DND-41 (cell line): ENCODE results near the gene TRMU.

ENCODE experiments used
- ATAC-seq: fragments of 200-7000 bp; cut with Tn5 transposase; 3 replicates; pipeline ENCODE4 v1.9.1; 2021; ENCODE audit warnings: low read depth; ENCODE audit not compliant: insufficient read depth
- DNase-seq: peaks from one replicate; pipeline ENCODE4 v3.0.0-alpha.2; 2020
- H2AFZ ChIP-seq: 2 replicates; pipeline ENCODE4 v1.6.0; 2012; ENCODE audit warnings: low read depth, low read length
- H3K27ac ChIP-seq: 2 replicates; pipeline ENCODE4 v1.5.1; 2012; ENCODE audit warnings: low read length, inconsistent platforms
- H3K27me3 ChIP-seq: fragments of 200-600 bp; sonication (generic); 2 replicates; pipeline ENCODE4 v1.6.0; 2012; ENCODE audit warnings: low read length, mild to moderate bottlenecking, inconsistent platforms; ENCODE audit not compliant: insufficient read depth, poor library complexity
- H3K36me3 ChIP-seq: 2 replicates; pipeline ENCODE4 v1.5.1; 2012; ENCODE audit warnings: low read length, inconsistent platforms; ENCODE audit not compliant: insufficient read depth
- H3K4me1 ChIP-seq: 2 replicates; pipeline ENCODE4 v1.5.1; 2012; ENCODE audit warnings: mild to moderate bottlenecking, low read length; ENCODE audit not compliant: insufficient read depth
- H3K4me2 ChIP-seq: 2 replicates; pipeline ENCODE4 v1.6.0; 2012; ENCODE audit warnings: mild to moderate bottlenecking, moderate library complexity, low read length, inconsistent platforms; ENCODE audit not compliant: insufficient read depth
- H3K4me3 ChIP-seq, 2 experiments: fragments of 200-600 bp in 1 of 2; shearing (Covaris generic) in 1 of 2; 2 replicates each; pipeline ENCODE4 v1.5.1; 2012 to 2016; ENCODE audit warnings: inconsistent platforms in 2 of 2, low read length in 2 of 2, mild to moderate bottlenecking in 2 of 2, low read depth in 1 of 2, moderate library complexity in 1 of 2
- H3K79me2 ChIP-seq: 2 replicates; pipeline ENCODE4 v1.6.0; 2012; ENCODE audit warnings: low read length, inconsistent platforms; ENCODE audit not compliant: insufficient read depth
- H3K9ac ChIP-seq: 2 replicates; pipeline ENCODE4 v1.6.0; 2012; ENCODE audit warnings: low read depth, mild to moderate bottlenecking, inconsistent platforms, low read length, moderate library complexity
- H3K9me3 ChIP-seq: 2 replicates; pipeline ENCODE4 v1.5.1; 2012; ENCODE audit warnings: low read length, moderate library complexity, mild to moderate bottlenecking, inconsistent platforms; ENCODE audit not compliant: insufficient read depth, severe bottlenecking
- H4K20me1 ChIP-seq: 2 replicates; pipeline ENCODE4 v1.6.0; 2012; ENCODE audit warnings: low read length; ENCODE audit not compliant: insufficient read depth
- EZH2 ChIP-seq: IDR thresholded peaks from 3 replicates; pipeline ENCODE4 v1.6.1; 2012; ENCODE audit warnings: borderline replicate concordance, low read depth, mild to moderate bottlenecking, moderate library complexity, low read length, inconsistent platforms; ENCODE audit not compliant: severe bottlenecking
- TF ChIP-seq, protein P1 (sequence below): IDR thresholded peaks from 2 replicates; pipeline ENCODE4 v1.5.1; 2012; ENCODE audit warnings: borderline replicate concordance, low read length, moderate library complexity, mild to moderate bottlenecking; ENCODE audit not compliant: poor library complexity, severe bottlenecking; ENCODE audit errors: extremely low read depth

TRMU gene

DNA sequence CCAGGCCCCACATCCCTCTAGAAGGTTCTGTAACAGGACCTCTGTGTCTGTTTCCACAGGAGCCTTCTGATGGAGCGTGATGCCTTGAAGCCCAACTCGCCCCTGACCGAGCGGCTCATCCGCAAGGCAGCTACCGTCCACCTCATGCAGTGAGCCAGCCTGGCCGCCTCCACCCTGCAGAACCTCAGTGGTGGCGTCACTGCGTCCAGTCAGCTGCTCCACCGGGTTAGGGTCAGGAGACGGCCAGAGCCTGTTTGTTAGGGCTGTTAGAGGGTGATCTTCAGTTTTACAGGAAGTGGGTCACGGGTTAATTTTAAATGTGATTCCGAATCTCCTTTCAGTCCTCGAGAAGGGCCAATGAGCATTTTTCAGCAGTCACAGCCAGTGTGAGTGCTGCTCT lies 42.8 kb upstream of the TRMU start:
- Histone ChIP-seq H3K9ac (no peak overlapping the region), H3K4me2 (no peak overlapping the region)

DNA sequence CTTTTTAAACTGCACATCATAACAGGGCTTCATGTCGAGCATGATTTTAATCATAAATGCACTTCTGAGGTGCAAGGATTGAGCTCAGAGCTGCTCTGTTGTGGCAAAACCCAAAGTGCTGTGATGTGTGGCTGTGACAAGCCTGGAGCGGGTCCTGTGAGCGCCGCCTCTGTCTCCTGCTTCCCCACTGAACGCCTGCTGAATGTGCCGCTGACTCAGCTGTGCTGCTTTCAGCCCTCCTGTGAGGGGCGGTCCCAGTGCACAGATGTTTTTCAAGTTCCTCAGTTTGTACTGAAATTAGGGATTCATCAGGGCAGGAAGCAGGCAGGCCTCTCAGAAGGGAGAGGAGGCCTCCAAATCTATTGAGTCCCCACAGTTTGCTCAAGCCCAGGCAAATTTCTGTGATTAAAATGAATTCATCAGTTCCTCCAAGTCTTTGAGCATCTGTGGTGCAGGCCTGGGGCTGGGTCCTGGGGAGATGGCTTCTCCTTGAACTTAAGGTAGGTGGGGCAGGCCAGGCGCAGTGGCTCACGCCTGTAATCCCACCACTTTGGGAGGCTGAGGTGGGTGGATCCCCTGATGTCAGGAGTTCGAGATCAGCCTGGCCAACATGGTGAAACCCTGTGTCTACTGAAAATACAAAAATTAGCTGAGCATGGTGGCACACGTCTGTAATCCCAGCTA lies 41.8 kb upstream of the TRMU start:
- no peak overlapping the region for H2AFZ ChIP-seq
- peaks cover 27% of the 10 kb centered on the region for H3K4me1 ChIP-seq
- H3K27me3 ChIP-seq: no peaks in the 10 kb centered on the region
- H4K20me1 ChIP-seq: peaks cover 4% of the 10 kb centered on the region; the same call in 1 of the 2 replicates
- DNase-seq (peak; percentile 65), ATAC-seq (0 out of 3 replicates have a peak, but pooled peaks have one; percentile 9)
- no peaks in the 10 kb centered on the region for H3K9me3 ChIP-seq
- H3K36me3 ChIP-seq: peaks cover 49% of the 10 kb centered on the region
- H3K27ac ChIP-seq: 0 out of 2 replicates have a peak overlapping the region, but pooled peaks have one; percentile 22
- H3K9ac ChIP-seq: no peak overlapping the region
- H3K4me3 ChIP-seq: no peak overlapping the region
- peaks cover 31% of the 10 kb centered on the region for H3K79me2 ChIP-seq
- TF ChIP-seq, protein P1, sequence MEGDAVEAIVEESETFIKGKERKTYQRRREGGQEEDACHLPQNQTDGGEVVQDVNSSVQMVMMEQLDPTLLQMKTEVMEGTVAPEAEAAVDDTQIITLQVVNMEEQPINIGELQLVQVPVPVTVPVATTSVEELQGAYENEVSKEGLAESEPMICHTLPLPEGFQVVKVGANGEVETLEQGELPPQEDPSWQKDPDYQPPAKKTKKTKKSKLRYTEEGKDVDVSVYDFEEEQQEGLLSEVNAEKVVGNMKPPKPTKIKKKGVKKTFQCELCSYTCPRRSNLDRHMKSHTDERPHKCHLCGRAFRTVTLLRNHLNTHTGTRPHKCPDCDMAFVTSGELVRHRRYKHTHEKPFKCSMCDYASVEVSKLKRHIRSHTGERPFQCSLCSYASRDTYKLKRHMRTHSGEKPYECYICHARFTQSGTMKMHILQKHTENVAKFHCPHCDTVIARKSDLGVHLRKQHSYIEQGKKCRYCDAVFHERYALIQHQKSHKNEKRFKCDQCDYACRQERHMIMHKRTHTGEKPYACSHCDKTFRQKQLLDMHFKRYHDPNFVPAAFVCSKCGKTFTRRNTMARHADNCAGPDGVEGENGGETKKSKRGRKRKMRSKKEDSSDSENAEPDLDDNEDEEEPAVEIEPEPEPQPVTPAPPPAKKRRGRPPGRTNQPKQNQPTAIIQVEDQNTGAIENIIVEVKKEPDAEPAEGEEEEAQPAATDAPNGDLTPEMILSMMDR: no peak
- TF ChIP-seq EZH2: no peak
- H3K4me2 ChIP-seq: no peak overlapping the region

More for the DNA sequence above, 42.8 kb upstream of the TRMU start:
- Histone ChIP-seq H3K4me3 (no peak overlapping the region), H3K27me3 (no peaks in the 10 kb centered on the region), H3K4me1 (peaks cover 17% of the 10 kb centered on the region), H3K9me3 (no peaks in the 10 kb centered on the region), H2AFZ (no peak overlapping the region), H3K27ac (0 out of 2 replicates have a peak overlapping the region, but pooled peaks have one; percentile 46), H3K79me2 (peaks cover 22% of the 10 kb centered on the region), H4K20me1 (no peaks in the 10 kb centered on the region), H3K36me3 (peaks cover 39% of the 10 kb centered on the region)
- TF ChIP-seq EZH2: no peak
- TF ChIP-seq, protein P1: no peak
- DNase-seq: no peak
- no peak for ATAC-seq

DNA sequence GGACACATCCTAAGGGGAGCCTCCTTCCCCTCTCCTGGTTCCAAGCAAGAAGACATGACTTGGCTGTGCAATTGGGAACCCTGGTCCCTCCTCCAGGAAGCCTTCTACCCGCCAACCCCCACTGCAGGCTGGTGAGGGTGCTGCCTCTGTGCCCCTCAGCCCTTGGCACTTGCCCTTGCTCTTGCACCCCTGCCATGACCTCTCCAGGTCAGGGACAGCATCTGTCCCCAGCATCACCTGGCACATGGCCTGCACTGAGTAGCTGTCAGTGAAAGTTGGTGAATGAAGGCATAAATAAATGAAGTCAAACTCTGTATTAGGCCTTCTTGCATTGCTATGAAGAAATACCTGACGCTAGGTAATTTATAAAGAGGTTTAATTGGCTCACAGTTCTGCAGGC lies 40.7 kb upstream of the TRMU start:
- Histone ChIP-seq H3K27ac (peak overlapping the region; percentile 94; the same call in 1 of the 2 replicates), H3K9ac (no peak overlapping the region), H4K20me1 (peaks cover 9% of the 10 kb centered on the region; the same call in 1 of the 2 replicates), H3K4me2 (0 out of 2 replicates have a peak overlapping the region, but pooled peaks have one; percentile 85), H3K4me3 (no peak overlapping the region), H3K9me3 (no peaks in the 10 kb centered on the region), H2AFZ (no peak overlapping the region), H3K27me3 (no peaks in the 10 kb centered on the region), H3K36me3 (peaks cover 55% of the 10 kb centered on the region), H3K4me1 (peaks cover 36% of the 10 kb centered on the region), H3K79me2 (peaks cover 41% of the 10 kb centered on the region)
- DNase-seq (no peak), ATAC-seq (no peak)
- TF ChIP-seq EZH2: no peak
- TF ChIP-seq, protein P1: no peak
